Stimulated activated naive B cell treated with anti-CD40 and anti-IgM and Interleukin-4, amounts not matched to agents 10 μg/mL and 1 μg/mL and 100 μg/mL, for 72 hours (primary cell): ENCODE data around the gene ITGA8.
"Not testable (repeated sequence)": the region's sequence is repeated elsewhere in the genome, so short reads cannot be mapped to it uniquely, and the experiment has no call there.

Source experiments
- ATAC-seq, 2 donors: fragments of 150-1000 bp; cut with Tn5 transposase; replicated peaks; 2 replicates each; pipeline ENCODE4 v1.10.0; 2021; ENCODE audit warnings: moderate library complexity in 1 of 2
- DNase-seq: peaks from one replicate; pipeline ENCODE4 v3.0.0; 2021
- H3K27ac Mint-ChIP-seq: one replicate; pipeline ENCODE4 v1.8.0; 2022; ENCODE audit warnings: mild to moderate bottlenecking, mixed read lengths
- H3K27me3 Mint-ChIP-seq, 2 donors: one replicate each; pipeline ENCODE4 v1.8.0; 2022; ENCODE audit warnings: mixed read lengths in 2 of 2
- H3K36me3 Mint-ChIP-seq, 2 donors: one replicate each; pipeline ENCODE4 v1.8.0; 2022; ENCODE audit warnings: mixed read lengths in 2 of 2, mild to moderate bottlenecking in 1 of 2
- H3K4me1 Mint-ChIP-seq, 2 donors: one replicate each; pipeline ENCODE4 v1.8.0; 2022; ENCODE audit warnings: mixed read lengths in 2 of 2, mild to moderate bottlenecking in 1 of 2
- H3K4me3 Mint-ChIP-seq, 2 donors: one replicate each; pipeline ENCODE4 v1.8.0; 2022; ENCODE audit warnings: mild to moderate bottlenecking in 2 of 2, mixed read lengths in 2 of 2, moderate library complexity in 1 of 2
- H3K9me3 Mint-ChIP-seq, 2 donors: one replicate each; pipeline ENCODE4 v1.8.0; 2022; ENCODE audit warnings: mixed read lengths in 2 of 2, mild to moderate bottlenecking in 1 of 2

ITGA8 gene

DNA sequence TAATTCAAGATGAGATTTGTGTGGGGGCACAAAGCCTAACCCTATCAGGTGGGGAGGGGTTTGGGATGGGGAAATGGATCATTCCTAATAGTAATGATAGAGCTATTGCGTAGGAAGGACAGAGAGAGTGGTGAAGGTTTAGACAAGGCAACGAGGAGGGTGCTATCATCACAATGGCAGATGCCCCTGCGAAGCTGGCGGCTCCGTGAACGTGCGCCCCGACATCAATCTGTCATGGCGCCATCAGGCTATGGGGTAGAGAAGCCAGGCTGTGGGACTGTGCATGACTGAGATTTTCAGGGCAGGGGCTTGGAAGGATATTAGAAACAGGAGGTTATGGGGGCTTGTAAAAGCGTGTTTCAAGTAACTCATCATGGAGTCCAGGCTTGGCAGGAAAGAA lies 157.6 kb downstream of the ITGA8 start:
- Mint-ChIP-seq H3K27me3 (peaks cover 5 to 12% of the 10 kb centered on the region in 2 donors), H3K27ac (no peak overlapping the region), H3K4me1 (no peaks in the 10 kb centered on the region), H3K4me3 (no peak overlapping the region), H3K36me3 (no peaks in the 10 kb centered on the region), H3K9me3 (peaks cover 4 to 6% of the 10 kb centered on the region in 2 donors)
- no peak for ATAC-seq
- no peak for DNase-seq

DNA sequence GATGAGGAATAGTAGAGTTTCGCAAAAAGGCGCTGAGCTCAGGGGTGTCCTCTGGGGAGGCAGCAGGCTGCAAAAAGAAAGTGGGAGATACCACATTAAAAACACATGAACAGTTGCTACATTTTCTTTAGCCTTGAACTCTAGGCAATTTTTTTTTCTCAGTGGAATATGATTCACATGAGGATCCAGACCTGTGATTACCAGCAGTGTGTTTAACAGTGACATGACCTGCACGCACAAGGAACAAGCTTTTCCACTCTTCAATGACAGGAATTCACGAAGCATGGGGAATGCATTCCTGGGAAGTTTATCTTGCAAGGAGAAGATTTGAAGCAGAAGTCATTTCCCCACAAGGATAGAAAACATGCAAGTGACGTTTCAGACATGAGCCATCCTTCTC lies 161.6 kb downstream of the ITGA8 start:
- Mint-ChIP-seq H3K9me3 (peaks cover 4 to 8% of the 10 kb centered on the region in 2 donors), H3K27ac (no peak overlapping the region), H3K4me3 (no peak overlapping the region), H3K27me3 (peaks cover 5 to 12% of the 10 kb centered on the region in 2 donors), H3K36me3 (no peaks in the 10 kb centered on the region), H3K4me1 (no peaks in the 10 kb centered on the region)
- DNase-seq (no peak), ATAC-seq (no peak)

- H3K36me3 Mint-ChIP-seq, H3K9me3 Mint-ChIP-seq, H3K27ac Mint-ChIP-seq, H3K4me1 Mint-ChIP-seq, DNase-seq, H3K27me3 Mint-ChIP-seq, ATAC-seq, H3K4me3 Mint-ChIP-seq: not testable (repeated sequence)
These were observed 162.6 kb downstream of the ITGA8 start for GRCh38 chr10:15557168-15557567.

DNA sequence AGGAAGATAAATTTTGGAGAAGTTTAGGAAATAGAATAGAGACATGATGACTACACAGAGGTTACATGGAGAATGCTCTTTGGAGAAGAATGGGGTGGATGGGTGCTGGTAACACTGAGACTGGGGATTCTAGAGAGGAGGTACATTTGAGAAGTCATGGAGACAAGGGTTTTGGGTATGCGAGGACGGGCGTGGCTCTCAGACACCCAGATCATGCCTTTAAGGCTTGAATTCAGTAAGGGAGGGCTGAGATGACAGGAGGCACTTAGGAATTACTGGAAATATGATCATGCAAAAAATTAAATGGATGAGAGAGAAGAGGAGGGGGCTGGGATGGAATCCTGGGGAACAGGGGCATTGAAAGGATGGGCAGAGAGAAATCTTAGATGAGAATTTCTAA lies 168.8 kb downstream of the ITGA8 start:
- Mint-ChIP-seq H3K27me3 (peaks cover 0 to 4% of the 10 kb centered on the region in 2 donors), H3K9me3 (peaks cover 0 to 7% of the 10 kb centered on the region in 2 donors), H3K4me3 (no peak overlapping the region), H3K4me1 (no peaks in the 10 kb centered on the region), H3K36me3 (no peaks in the 10 kb centered on the region), H3K27ac (no peak overlapping the region)
- ATAC-seq (no peak), DNase-seq (no peak)

DNA sequence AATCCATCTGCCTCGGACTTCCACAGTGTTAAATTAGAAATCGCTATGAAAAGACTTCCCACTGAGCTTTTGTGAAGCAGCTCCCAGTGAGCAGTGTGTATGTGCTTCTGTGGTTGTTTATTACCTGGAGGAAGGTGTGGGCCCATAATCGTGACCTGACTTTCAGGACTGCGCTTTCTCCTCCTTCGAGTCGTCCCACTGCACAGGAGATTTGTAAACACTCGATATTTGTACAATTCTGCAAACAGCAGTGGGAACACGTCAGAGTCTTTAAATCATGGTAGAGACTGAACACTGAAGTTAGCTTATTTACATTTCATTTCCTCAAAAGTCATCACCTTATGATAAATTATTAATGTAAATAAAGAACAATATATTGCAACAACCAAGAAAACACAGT lies 171.4 kb downstream of the ITGA8 start:
- DNase-seq (no peak), ATAC-seq (no peak)
- H3K9me3 Mint-ChIP-seq: peaks cover 6% of the 10 kb centered on the region in 2 donors
- peaks cover 0 to 4% of the 10 kb centered on the region in 2 donors for H3K27me3 Mint-ChIP-seq
- no peaks in the 10 kb centered on the region for H3K4me1 Mint-ChIP-seq
- no peak overlapping the region for H3K27ac Mint-ChIP-seq
- H3K36me3 Mint-ChIP-seq: no peaks in the 10 kb centered on the region
- no peak overlapping the region for H3K4me3 Mint-ChIP-seq

DNA sequence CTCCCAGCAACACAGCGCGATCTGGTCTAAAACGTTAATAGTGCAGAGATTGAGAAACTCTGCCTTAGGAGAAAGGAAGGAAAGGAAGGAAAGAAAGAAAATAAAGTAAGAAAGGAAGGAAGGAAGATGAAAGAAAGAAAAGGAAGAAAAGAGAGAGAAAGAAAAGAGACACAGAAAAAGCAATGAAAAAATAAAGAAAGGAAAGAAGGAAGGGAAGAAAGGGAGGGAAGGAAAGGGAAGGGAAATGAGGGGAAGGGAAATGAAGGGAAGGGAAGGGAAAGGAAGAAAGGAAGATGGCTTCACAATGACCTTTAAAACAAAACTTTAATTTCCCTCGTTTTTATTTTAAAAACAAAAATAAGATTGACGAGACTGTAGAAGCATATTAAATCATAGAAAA lies 173.1 kb downstream of the ITGA8 start:
- Mint-ChIP-seq H3K27me3 (peaks cover 0 to 4% of the 10 kb centered on the region in 2 donors), H3K4me1 (no peaks in the 10 kb centered on the region), H3K4me3 (no peak overlapping the region), H3K9me3 (peaks cover 6 to 8% of the 10 kb centered on the region in 2 donors), H3K36me3 (no peaks in the 10 kb centered on the region), H3K27ac (no peak overlapping the region)
- ATAC-seq: no peak
- no peak for DNase-seq

DNA sequence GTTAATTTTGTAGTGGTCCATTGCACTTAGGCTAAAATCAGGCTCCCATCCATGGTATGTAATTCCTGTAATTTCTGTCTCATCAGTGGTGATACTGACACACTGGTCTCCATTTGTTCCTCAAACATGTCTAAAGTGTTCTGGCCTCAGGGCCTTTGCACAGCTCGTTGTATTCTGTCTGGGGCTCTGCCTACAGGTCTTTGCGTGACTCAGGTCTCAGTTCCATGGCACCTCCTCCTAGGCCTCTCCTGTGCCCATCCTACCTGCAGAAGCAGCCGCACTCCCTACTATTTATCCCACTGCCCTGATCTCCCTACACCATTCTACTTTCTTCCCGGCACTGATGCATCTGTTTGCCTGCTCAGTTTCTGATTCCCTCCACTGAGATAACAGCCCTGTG lies 173.8 kb downstream of the ITGA8 start:
- Mint-ChIP-seq H3K36me3 (no peaks in the 10 kb centered on the region), H3K4me3 (no peak overlapping the region), H3K27ac (no peak overlapping the region), H3K27me3 (peaks cover 0 to 4% of the 10 kb centered on the region in 2 donors), H3K4me1 (no peaks in the 10 kb centered on the region), H3K9me3 (peaks cover 5 to 8% of the 10 kb centered on the region in 2 donors)
- no peak for ATAC-seq
- no peak for DNase-seq

DNA sequence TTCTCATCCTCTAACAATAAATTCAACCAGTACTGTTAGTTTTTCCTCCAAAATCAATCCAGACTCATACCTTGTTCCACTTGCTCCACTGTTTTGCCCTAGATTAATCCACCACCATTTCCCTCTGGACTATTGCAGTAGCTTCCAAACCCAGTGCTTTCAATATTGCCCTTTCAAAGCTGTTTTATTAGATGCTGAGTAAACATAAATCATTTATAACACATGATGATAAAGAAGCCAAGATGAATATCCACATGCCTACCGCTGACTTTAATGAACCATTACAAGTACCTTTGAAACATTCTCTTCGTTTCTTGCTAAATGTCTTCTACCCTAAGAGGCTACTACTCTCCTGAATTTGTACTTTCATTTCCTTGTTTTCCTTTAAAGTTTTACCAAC lies 174.5 kb downstream of the ITGA8 start:
- peaks cover 0 to under 1% of the 10 kb centered on the region in 2 donors for H3K27me3 Mint-ChIP-seq
- no peaks in the 10 kb centered on the region for H3K4me1 Mint-ChIP-seq
- no peak overlapping the region for H3K27ac Mint-ChIP-seq
- H3K9me3 Mint-ChIP-seq: peaks cover 7 to 9% of the 10 kb centered on the region in 2 donors
- ATAC-seq (no peak), DNase-seq (no peak)
- H3K36me3 Mint-ChIP-seq: no peaks in the 10 kb centered on the region
- no peak overlapping the region for H3K4me3 Mint-ChIP-seq

DNA sequence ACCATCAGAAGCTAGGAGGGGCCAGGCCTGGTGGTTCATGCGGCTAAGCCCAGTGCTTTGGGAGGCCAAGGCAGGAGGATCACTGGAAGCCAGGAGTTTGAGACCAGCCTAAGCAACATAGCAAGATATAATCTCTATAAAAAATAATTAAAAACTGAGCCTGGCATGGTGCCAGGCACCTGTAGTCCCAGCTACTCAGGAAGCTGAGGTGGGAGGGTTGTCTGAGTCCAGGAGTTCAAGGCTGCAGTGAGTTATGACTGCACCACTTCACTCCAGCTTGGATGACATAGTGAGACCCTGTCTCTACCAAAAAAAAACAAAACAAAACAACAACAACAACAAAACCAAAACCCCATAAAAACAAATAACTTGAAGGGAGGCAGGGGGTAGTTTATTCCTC lies 175.7 kb downstream of the ITGA8 start:
- ATAC-seq: no peak
- H3K27ac Mint-ChIP-seq: no peak overlapping the region
- H3K9me3 Mint-ChIP-seq: peaks cover 13 to 14% of the 10 kb centered on the region in 2 donors

GRCh38 chr10:15542817-15543216 lies 176.9 kb downstream of the ITGA8 start:
- Mint-ChIP-seq H3K4me3 (no peak overlapping the region), H3K36me3 (no peaks in the 10 kb centered on the region), H3K4me1 (no peaks in the 10 kb centered on the region), H3K9me3 (peaks cover 13 to 14% of the 10 kb centered on the region in 2 donors), H3K27me3 (no peaks in the 10 kb centered on the region), H3K27ac (no peak overlapping the region)
- ATAC-seq (no peak), DNase-seq (no peak)

More for the DNA sequence above, 175.7 kb downstream of the ITGA8 start:
- DNase-seq: no peak
- no peaks in the 10 kb centered on the region for H3K27me3 Mint-ChIP-seq
- H3K36me3 Mint-ChIP-seq: no peaks in the 10 kb centered on the region
- no peak overlapping the region for H3K4me3 Mint-ChIP-seq
- no peaks in the 10 kb centered on the region for H3K4me1 Mint-ChIP-seq

- H3K9me3 Mint-ChIP-seq: peaks cover 11 to 14% of the 10 kb centered on the region in 2 donors
- H3K36me3 Mint-ChIP-seq: no peaks in the 10 kb centered on the region
- H3K27ac Mint-ChIP-seq: no peak overlapping the region
- DNase-seq (no peak), ATAC-seq (no peak)
- no peaks in the 10 kb centered on the region for H3K27me3 Mint-ChIP-seq
- no peak overlapping the region for H3K4me3 Mint-ChIP-seq
- no peaks in the 10 kb centered on the region for H3K4me1 Mint-ChIP-seq
These were observed 178.3 kb downstream of the ITGA8 start for GRCh38 chr10:15541376-15541775.

DNA sequence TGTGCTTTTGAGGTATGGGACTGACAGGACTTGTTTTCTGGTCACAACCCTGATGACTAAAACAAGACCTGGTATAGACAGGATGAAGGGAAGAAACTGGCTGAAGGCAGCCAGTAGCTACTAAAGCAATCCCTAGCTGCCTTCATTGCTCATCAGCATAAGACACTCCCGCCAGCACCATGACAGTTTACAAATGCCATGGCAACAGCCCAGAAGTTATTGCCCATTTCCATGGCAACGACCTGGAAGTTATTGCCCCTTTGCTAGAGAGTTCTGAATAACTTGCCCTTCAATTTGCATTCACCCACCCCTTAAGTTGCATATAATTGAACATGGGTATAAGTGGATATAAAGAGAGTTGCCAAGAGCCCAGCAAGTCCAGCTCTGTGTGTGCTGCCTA lies 179.0 kb downstream of the ITGA8 start:
- no peak for DNase-seq
- H3K27ac Mint-ChIP-seq: no peak overlapping the region
- no peaks in the 10 kb centered on the region for H3K36me3 Mint-ChIP-seq
- no peak overlapping the region for H3K4me3 Mint-ChIP-seq
- peaks cover 11 to 14% of the 10 kb centered on the region in 2 donors for H3K9me3 Mint-ChIP-seq
- no peaks in the 10 kb centered on the region for H3K4me1 Mint-ChIP-seq
- ATAC-seq: no peak
- H3K27me3 Mint-ChIP-seq: no peaks in the 10 kb centered on the region

- Mint-ChIP-seq H3K4me3 (no peak overlapping the region), H3K4me1 (peaks cover 0 to under 1% of the 10 kb centered on the region in 2 donors), H3K27ac (no peak overlapping the region), H3K36me3 (no peaks in the 10 kb centered on the region), H3K27me3 (no peaks in the 10 kb centered on the region), H3K9me3 (peaks cover 10 to 14% of the 10 kb centered on the region in 2 donors)
- no peak for DNase-seq
- ATAC-seq: no peak
These were observed 180.5 kb downstream of the ITGA8 start for GRCh38 chr10:15539262-15539661.

DNA sequence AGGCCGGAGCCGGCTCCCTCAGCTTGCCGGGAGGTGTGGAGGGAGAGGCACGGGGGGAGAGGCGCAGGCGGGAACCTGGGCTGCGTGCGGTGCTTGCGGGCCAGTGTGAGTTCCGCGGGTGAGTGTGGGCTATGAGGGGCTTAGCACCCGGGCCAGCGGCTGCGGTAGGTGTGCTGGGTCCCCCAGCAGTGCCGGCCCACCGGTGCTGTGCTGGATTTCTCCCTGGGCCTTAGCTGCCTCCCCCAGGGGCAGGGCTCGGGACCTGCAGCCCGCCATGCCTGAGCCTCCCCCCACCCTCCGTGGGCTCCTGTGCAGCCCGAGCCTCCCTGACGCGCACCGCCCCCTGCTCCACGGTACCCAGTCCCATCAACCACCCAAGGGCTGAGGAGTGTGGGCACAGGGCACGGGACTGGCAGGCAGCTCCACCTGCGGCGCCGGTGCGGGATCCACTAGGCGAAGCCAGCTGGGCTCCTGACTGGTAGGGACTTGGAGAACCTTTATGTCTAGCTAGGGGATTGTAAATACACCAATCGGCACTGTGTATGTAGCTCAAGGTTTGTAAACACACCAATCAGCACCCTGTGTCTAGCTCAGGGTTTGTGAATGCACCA lies 184.7 kb downstream of the ITGA8 start:
- not testable (repeated sequence) for H3K36me3 Mint-ChIP-seq

DNA sequence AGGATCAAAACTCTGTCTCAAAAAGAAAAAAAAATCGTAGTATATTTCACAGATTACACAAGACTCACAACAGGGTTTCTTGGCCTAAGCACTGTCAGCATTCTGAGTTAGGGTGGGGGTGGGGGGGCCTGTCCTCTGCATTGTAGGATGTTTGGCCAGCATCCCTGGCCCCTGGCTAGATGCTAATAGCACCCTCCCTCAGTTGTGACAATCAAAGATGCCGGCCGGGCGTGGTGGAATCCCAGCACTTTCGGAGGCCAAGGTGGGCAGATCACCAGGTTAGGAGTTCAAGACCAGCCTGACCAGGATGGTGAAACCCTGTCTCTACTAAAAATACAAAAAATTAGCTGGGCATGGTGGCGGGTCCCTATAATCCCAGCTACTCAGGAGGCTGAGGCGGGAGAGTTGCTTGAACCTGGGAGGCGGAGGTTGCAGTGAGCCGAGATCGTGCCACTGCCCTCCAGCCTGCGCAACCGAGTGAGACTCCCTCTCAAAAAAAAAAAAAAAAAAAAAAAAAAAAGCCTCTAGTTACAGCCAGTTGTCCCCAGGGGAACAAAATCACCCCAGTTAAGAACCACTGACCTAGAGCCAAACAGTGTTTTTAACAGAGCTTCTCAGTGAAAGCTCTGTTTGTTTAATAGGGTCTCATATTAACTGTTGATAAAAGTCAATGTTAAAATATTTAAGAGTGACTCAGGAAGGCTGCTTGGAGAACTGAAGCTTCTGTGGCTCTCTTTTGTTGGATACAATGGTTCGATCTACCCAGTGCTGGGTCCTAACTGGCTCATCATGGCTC lies 187.6 kb downstream of the ITGA8 start:
- H3K4me1 Mint-ChIP-seq: peaks cover 0 to 2% of the 10 kb centered on the region in 2 donors
- no peaks in the 10 kb centered on the region for H3K27me3 Mint-ChIP-seq
- ATAC-seq (no peak), DNase-seq (no peak)
- H3K27ac Mint-ChIP-seq: no peak overlapping the region
- no peak overlapping the region for H3K4me3 Mint-ChIP-seq
- H3K9me3 Mint-ChIP-seq: peaks cover 0 to 2% of the 10 kb centered on the region in 2 donors
- H3K36me3 Mint-ChIP-seq: no peaks in the 10 kb centered on the region

More for the DNA sequence above, 184.7 kb downstream of the ITGA8 start:
- H3K27me3 Mint-ChIP-seq, ATAC-seq, H3K4me3 Mint-ChIP-seq, H3K4me1 Mint-ChIP-seq, DNase-seq, H3K27ac Mint-ChIP-seq, H3K9me3 Mint-ChIP-seq: not testable (repeated sequence)
